ENCODE measurements around the gene METTL23.
"Not testable (repeated sequence)": the region's sequence is repeated elsewhere in the genome, so short reads cannot be mapped to it uniquely, and the experiment has no call there.

Gene METTL23

GRCh38 chr17:76735586-76736348 is 9.1 kb downstream of the METTL23 start:
- DNase-seq, result no peak

- peak; percentile 74 for DNase-seq
These were observed 9.9 kb downstream of the METTL23 start for GRCh38 chr17:76736349-76737081.

GRCh38 chr17:76737082-76737675 is 10.5 kb downstream of the METTL23 start, which contains the start of gene SRSF2:
SRSF2 (minus strand) TSS chr17:76737331; CDS start chr17:76737160, 171 bp downstream.
- DNase-seq, result peak; percentile 99

- peak; percentile 92 for DNase-seq
These were observed 11.2 kb downstream of the METTL23 start, which contains the start of gene MFSD11 for GRCh38 chr17:76737676-76738467. MFSD11 (plus strand) TSS chr17:76738119; CDS start chr17:76738353, 234 bp downstream.

GRCh38 chr17:76738468-76738850 is 11.8 kb downstream of the METTL23 start:
- DNase-seq, result no peak

GRCh38 chr17:76739568-76740115 is 13.0 kb downstream of the METTL23 start:
- DNase-seq, result not testable (repeated sequence)

- DNase-seq, result no peak
These were observed 13.9 kb downstream of the METTL23 start for GRCh38 chr17:76740329-76741118.

- DNase-seq, result no peak
These were observed 16.3 kb downstream of the METTL23 start for GRCh38 chr17:76742958-76743357.

GRCh38 chr17:76744747-76745146 is 18.1 kb downstream of the METTL23 start:
- no peak for DNase-seq

- DNase-seq, result not testable (repeated sequence)
These were observed 19.1 kb downstream of the METTL23 start for GRCh38 chr17:76745785-76746184.

- no peak for DNase-seq
These were observed 21.2 kb downstream of the METTL23 start for GRCh38 chr17:76747716-76748363.

GRCh38 chr17:76748657-76749056 is 22.0 kb downstream of the METTL23 start:
- DNase-seq, result no peak

GRCh38 chr17:76751416-76751993 is 24.9 kb downstream of the METTL23 start:
- no peak for DNase-seq

- peak; percentile 63 for DNase-seq
These were observed 25.4 kb downstream of the METTL23 start for GRCh38 chr17:76752006-76752405.

GRCh38 chr17:76753061-76753961 is 26.7 kb downstream of the METTL23 start:
- DNase-seq, result peak; percentile 57

GRCh38 chr17:76755285-76755684 is 28.6 kb downstream of the METTL23 start:
- DNase-seq, result no peak

- DNase-seq, result no peak
These were observed 30.6 kb downstream of the METTL23 start for GRCh38 chr17:76757256-76757655.

GRCh38 chr17:76758570-76758969 is 31.9 kb downstream of the METTL23 start:
- DNase-seq, result no peak

GRCh38 chr17:76772842-76773525 is 46.3 kb downstream of the METTL23 start:
- peak; percentile 77 for DNase-seq
